ENCODE results near the gene LIMA1. TPM values are rescaled to one million over a fixed set of nuclear protein-coding genes. Genes with fewer than 3 reads are reported as not detected.

The LIMA1 gene
- polyA plus RNA-seq, 1 donor from 2014 or later, result 4.4 TPM

GRCh38 chr12:50282721-50283228 lies 545 bp downstream of the LIMA1 start:
- Histone ChIP-seq H3K9me3 (ENCODE audit: low read length) (no peaks in the 10 kb centered on the region), H2AFZ (ENCODE audit: low read depth, low read length) (peak overlapping the region; percentile 97), H3K27ac (ENCODE audit: low read length) (no peak overlapping the region), H3K36me3 (ENCODE audit: insufficient read depth, low read length) (no peaks in the 10 kb centered on the region), H4K20me1 (ENCODE audit: insufficient read depth) (no peaks in the 10 kb centered on the region), H3K79me2 (replicated peaks; ENCODE audit: insufficient read depth, low read length) (no peaks in the 10 kb centered on the region), H3F3A (ENCODE audit: insufficient read depth, low read length, poor library complexity, severe bottlenecking) (no peaks in the 10 kb centered on the region), H3K27me3 (ENCODE audit: insufficient read depth, low read depth, low read length) (no peaks in the 10 kb centered on the region), H3K9me2 (ENCODE audit: insufficient read depth, low read length) (no peaks in the 10 kb centered on the region), H3K9ac (ENCODE audit: low read length) (peak overlapping the region; percentile 69), H3K4me3 (ENCODE audit: low read length) (peak overlapping the region; percentile 91), H3K4me2 (ENCODE audit: low read length) (peak overlapping the region; percentile 54)
- TF ChIP-seq EP300 (conservative IDR thresholded peaks at IDR 0.05; ENCODE audit: poor library complexity, severe bottlenecking) (no peak), SMC3 (conservative IDR thresholded peaks at IDR 0.05; ENCODE audit: poor library complexity) (no peak), TAF1 (IDR thresholded peaks at IDR 0.05; ENCODE audit: low read depth) (no peak), MXI1 (conservative IDR thresholded peaks at IDR 0.05; ENCODE audit: poor library complexity, severe bottlenecking) (no peak), REST (IDR thresholded peaks at IDR 0.05; ENCODE audit: borderline replicate concordance) (no peak), EZH2 (IDR thresholded peaks at IDR 0.05; ENCODE audit: borderline replicate concordance, insufficient read depth, low read length, poor library complexity, severe bottlenecking) (no peak), RAD21 (conservative IDR thresholded peaks at IDR 0.05) (no peak), POLR2AphosphoS5 (IDR thresholded peaks at IDR 0.05) (no peak), CTCF (IDR thresholded peaks at IDR 0.05; ENCODE audit: poor library complexity, severe bottlenecking) (no peak)

GRCh38 chr12:50279501-50279900 lies 3.8 kb downstream of the LIMA1 start:
- Histone ChIP-seq H3K9me2 (ENCODE audit: insufficient read depth, low read length) (no peaks in the 10 kb centered on the region), H3K4me3 (ENCODE audit: low read length) (no peak overlapping the region), H3K27me3 (ENCODE audit: insufficient read depth, low read depth, low read length) (no peaks in the 10 kb centered on the region), H3K27ac (ENCODE audit: low read length) (no peak overlapping the region), H3K79me2 (replicated peaks; ENCODE audit: insufficient read depth, low read length) (no peaks in the 10 kb centered on the region), H2AFZ (ENCODE audit: low read depth, low read length) (no peak overlapping the region), H3K4me2 (ENCODE audit: low read length) (no peak overlapping the region), H3K9ac (ENCODE audit: low read length) (no peak overlapping the region), H3K36me3 (ENCODE audit: insufficient read depth, low read length) (no peaks in the 10 kb centered on the region), H3F3A (ENCODE audit: insufficient read depth, low read length, poor library complexity, severe bottlenecking) (no peaks in the 10 kb centered on the region), H4K20me1 (ENCODE audit: insufficient read depth) (no peaks in the 10 kb centered on the region), H3K9me3 (ENCODE audit: low read length) (no peaks in the 10 kb centered on the region)
- TF ChIP-seq POLR2AphosphoS5 (IDR thresholded peaks at IDR 0.05), result no peak
- no peak for TF ChIP-seq REST (IDR thresholded peaks at IDR 0.05; ENCODE audit: borderline replicate concordance)

Data from neural cell (in vitro differentiated cells).